ENCODE results near the gene LEKR1. TPM values are rescaled to one million over a fixed set of nuclear protein-coding genes. Genes with fewer than 3 reads are reported as not detected.
A peak's percentile ranks its signal among the peaks of the same experiment; 100 is the strongest.

Gene LEKR1
- total RNA-seq, 1 donor from 2014 or later = 4.1 TPM

DNA sequence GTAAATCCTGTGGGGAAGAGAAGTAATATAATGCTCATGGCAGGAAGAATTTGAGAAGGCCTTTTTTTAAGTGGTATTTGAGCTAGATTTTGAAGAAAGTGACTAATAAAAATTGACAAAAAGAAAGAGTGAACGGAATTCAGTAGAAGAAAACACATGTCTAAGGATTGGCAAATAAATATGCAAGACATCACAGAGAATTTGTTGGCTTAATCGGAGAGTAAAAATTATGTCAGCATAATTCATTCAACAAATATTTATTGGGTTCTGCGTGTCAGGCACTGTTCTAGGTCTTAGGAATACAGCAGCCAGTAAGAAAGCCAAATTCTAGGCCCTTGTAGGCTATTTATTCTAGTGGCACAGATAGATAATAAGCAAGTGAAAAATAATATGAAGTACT lies 33.6 kb upstream of the LEKR1 start:
- DNase-seq (ENCODE audit: low spot score, unreplicated experiment) = no peak
- Mint-ChIP-seq H3K27me3 (no peaks in the 10 kb centered on the region), H3K4me3 (ENCODE audit: low read depth) (no peak overlapping the region), H3K27ac (peak overlapping the region; percentile 53), H3K9me3 (ENCODE audit: low read depth) (no peaks in the 10 kb centered on the region), H3K36me3 (ENCODE audit: insufficient read depth) (no peaks in the 10 kb centered on the region), H3K4me1 (ENCODE audit: low read depth) (peaks cover 20% of the 10 kb centered on the region)
- TF ChIP-seq, protein P1, sequence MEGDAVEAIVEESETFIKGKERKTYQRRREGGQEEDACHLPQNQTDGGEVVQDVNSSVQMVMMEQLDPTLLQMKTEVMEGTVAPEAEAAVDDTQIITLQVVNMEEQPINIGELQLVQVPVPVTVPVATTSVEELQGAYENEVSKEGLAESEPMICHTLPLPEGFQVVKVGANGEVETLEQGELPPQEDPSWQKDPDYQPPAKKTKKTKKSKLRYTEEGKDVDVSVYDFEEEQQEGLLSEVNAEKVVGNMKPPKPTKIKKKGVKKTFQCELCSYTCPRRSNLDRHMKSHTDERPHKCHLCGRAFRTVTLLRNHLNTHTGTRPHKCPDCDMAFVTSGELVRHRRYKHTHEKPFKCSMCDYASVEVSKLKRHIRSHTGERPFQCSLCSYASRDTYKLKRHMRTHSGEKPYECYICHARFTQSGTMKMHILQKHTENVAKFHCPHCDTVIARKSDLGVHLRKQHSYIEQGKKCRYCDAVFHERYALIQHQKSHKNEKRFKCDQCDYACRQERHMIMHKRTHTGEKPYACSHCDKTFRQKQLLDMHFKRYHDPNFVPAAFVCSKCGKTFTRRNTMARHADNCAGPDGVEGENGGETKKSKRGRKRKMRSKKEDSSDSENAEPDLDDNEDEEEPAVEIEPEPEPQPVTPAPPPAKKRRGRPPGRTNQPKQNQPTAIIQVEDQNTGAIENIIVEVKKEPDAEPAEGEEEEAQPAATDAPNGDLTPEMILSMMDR (IDR thresholded peaks at IDR 0.05; ENCODE audit: unreplicated experiment) = no peak

DNA sequence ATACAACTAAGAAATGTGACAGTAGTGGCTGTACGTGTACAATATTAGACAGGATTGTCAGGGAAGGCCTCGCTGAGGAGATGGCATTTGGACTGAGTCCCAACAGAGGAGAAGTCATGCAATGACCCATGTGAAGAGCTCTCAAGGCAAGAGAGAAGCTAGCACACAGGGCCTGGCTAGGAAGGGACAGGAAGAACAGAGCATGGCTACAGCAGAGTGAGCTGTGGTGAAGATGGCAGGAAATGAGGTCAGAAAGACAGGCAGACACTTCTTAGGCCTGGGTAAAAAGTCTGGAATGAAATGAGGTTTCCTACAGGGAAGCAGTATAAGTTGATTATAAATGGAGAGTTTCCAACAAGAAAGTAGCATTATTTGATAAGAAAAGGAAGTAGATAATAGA lies 33.2 kb upstream of the LEKR1 start:
- H3K4me1 Mint-ChIP-seq (ENCODE audit: low read depth) = peaks cover 20% of the 10 kb centered on the region
- no peaks in the 10 kb centered on the region for H3K9me3 Mint-ChIP-seq (ENCODE audit: low read depth)
- H3K27me3 Mint-ChIP-seq = no peaks in the 10 kb centered on the region
- TF ChIP-seq, protein P1 (IDR thresholded peaks at IDR 0.05; ENCODE audit: unreplicated experiment) = no peak
- no peaks in the 10 kb centered on the region for H3K36me3 Mint-ChIP-seq (ENCODE audit: insufficient read depth)
- H3K4me3 Mint-ChIP-seq (ENCODE audit: low read depth) = no peak overlapping the region
- DNase-seq (ENCODE audit: low spot score, unreplicated experiment) = no peak
- no peak overlapping the region for H3K27ac Mint-ChIP-seq

DNA sequence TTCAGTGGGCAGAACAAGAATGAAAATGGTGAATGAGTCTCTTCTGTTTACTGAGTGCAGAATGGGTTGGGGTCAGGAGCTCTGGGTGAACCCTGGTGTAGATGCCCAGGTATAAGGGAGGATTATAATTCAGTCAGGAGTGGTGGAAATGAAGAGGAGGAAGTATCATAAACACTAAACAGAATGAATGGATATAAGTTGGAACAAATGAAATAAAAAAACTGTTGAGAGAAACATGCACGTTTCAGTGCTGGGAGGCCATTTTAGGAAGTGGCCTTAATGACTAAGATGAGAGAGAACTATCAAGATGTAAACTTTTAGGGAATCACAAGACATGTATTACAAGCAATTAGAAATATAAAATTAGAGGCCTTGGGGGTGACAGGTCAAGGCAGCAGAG lies 32.8 kb upstream of the LEKR1 start:
- Mint-ChIP-seq H3K27me3 (no peaks in the 10 kb centered on the region), H3K9me3 (ENCODE audit: low read depth) (no peaks in the 10 kb centered on the region), H3K4me3 (ENCODE audit: low read depth) (no peak overlapping the region), H3K27ac (peak overlapping the region; percentile 91), H3K36me3 (ENCODE audit: insufficient read depth) (no peaks in the 10 kb centered on the region), H3K4me1 (ENCODE audit: low read depth) (peaks cover 20% of the 10 kb centered on the region)
- no peak for DNase-seq (ENCODE audit: low spot score, unreplicated experiment)
- TF ChIP-seq, protein P1 (IDR thresholded peaks at IDR 0.05; ENCODE audit: unreplicated experiment) = no peak

DNA sequence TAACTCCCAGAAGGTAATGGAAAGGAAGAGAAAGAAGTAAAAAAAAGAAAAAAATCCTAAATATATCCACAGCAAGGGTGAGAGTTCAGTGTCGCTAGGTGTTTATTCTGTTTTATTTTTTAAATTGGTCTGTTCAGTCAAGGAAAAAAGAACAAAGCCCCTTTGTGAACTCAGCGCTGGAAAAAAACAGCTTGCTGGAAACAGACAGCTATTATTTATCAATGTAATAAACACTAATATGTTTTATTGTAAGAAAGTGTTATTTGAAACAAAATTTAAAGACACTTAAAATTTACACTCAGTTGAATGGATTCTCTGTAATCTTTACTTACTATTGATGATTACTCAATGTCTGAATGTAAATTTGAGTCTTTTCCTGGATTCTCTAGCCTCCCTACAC lies 32.3 kb upstream of the LEKR1 start:
- H3K27me3 Mint-ChIP-seq = no peaks in the 10 kb centered on the region
- TF ChIP-seq, protein P1 (IDR thresholded peaks at IDR 0.05; ENCODE audit: unreplicated experiment) = no peak
- H3K4me3 Mint-ChIP-seq (ENCODE audit: low read depth) = no peak overlapping the region
- H3K36me3 Mint-ChIP-seq (ENCODE audit: insufficient read depth) = peaks cover under 1% of the 10 kb centered on the region
- DNase-seq (ENCODE audit: low spot score, unreplicated experiment) = no peak
- peak overlapping the region; percentile 91 for H3K27ac Mint-ChIP-seq
- H3K4me1 Mint-ChIP-seq (ENCODE audit: low read depth) = peaks cover 20% of the 10 kb centered on the region
- peaks cover 1% of the 10 kb centered on the region for H3K9me3 Mint-ChIP-seq (ENCODE audit: low read depth)

DNA sequence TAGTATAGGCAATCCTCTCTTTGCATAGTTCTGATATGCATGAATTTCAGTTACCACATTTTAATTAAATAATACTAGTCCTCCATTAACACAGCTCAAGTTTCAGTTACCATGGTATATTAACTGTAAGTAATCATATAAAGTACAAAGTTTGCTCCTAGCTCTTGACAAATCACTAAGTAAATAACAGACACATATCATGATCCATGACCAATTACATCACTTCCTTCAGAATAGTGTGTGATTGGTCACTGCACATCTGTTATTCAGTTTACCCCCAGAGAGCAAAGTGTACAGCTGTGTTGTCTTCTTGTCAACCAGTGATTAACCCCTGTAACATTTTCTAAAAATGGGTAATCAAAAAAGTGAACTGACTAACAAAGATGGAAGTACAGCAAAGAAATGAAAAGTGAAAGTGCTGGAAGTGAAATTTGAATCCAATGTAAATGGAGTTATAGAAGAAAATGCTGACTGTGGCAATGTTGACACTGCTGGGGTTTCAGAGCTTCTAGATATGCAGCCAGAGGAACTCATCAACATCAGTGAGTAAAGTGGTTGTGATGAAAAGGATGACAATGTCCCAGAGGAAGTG lies 30.2 kb upstream of the LEKR1 start:
- peaks cover 16% of the 10 kb centered on the region for H3K4me1 Mint-ChIP-seq (ENCODE audit: low read depth)
- peaks cover 5% of the 10 kb centered on the region for H3K36me3 Mint-ChIP-seq (ENCODE audit: insufficient read depth)
- H3K27me3 Mint-ChIP-seq = no peaks in the 10 kb centered on the region
- H3K9me3 Mint-ChIP-seq (ENCODE audit: low read depth) = peaks cover 19% of the 10 kb centered on the region
- no peak overlapping the region for H3K4me3 Mint-ChIP-seq (ENCODE audit: low read depth)
- TF ChIP-seq, protein P1 (IDR thresholded peaks at IDR 0.05; ENCODE audit: unreplicated experiment) = no peak
- H3K27ac Mint-ChIP-seq = no peak overlapping the region
- DNase-seq (ENCODE audit: low spot score, unreplicated experiment) = no peak
